WTC11 (cell line): ENCODE data around the gene ZDHHC4. TPM values are rescaled to one million over a fixed set of nuclear protein-coding genes. Genes with fewer than 3 reads are reported as not detected.

Experiments used
- E2F1 ChIP-seq: sonication (generic); formaldehyde crosslinking; IDR thresholded peaks from 2 replicates; pipeline ENCODE4 v1.8.0; 2022; ENCODE audit warnings: mild to moderate bottlenecking, missing genetic modification reagents
- ELF4 ChIP-seq: sonication (generic); formaldehyde crosslinking; IDR thresholded peaks from 2 replicates; pipeline ENCODE4 v1.8.1; 2022; ENCODE audit warnings: low read depth, mild to moderate bottlenecking, moderate library complexity, missing genetic modification reagents
- ETV6 ChIP-seq: sonication (generic); formaldehyde crosslinking; IDR thresholded peaks from 2 replicates; pipeline ENCODE4 v1.8.1; 2022; ENCODE audit warnings: mild to moderate bottlenecking, missing genetic modification reagents
- GABPB1 ChIP-seq: sonication (generic); formaldehyde crosslinking; IDR thresholded peaks from 2 replicates; pipeline ENCODE4 v1.8.1; 2023; ENCODE audit warnings: mild to moderate bottlenecking, missing genetic modification reagents
- HMGA2 ChIP-seq: fragments of 250-450 bp; sonication (Bioruptor Pico); IDR thresholded peaks from 2 replicates; pipeline ENCODE4 v1.4.0; 2021; ENCODE audit warnings: mild to moderate bottlenecking, moderate library complexity
- JAZF1 ChIP-seq: fragments of 250-450 bp; sonication (Bioruptor Pico); IDR thresholded peaks from 2 replicates; pipeline ENCODE4 v1.9.0; 2021; ENCODE audit warnings: moderate library complexity, mild to moderate bottlenecking, inconsistent platforms
- JUN ChIP-seq: sonication (generic); formaldehyde crosslinking; IDR thresholded peaks from 2 replicates; pipeline ENCODE4 v1.8.0; 2023; ENCODE audit warnings: mild to moderate bottlenecking, missing genetic modification reagents
- MAX ChIP-seq: sonication (generic); formaldehyde crosslinking; IDR thresholded peaks from 2 replicates; pipeline ENCODE4 v1.8.0; 2022; ENCODE audit warnings: mild to moderate bottlenecking, missing genetic modification reagents
- MXD4 ChIP-seq: fragments of 250-450 bp; sonication (Bioruptor Pico); IDR thresholded peaks from 2 replicates; pipeline ENCODE4 v1.8.0; 2021; ENCODE audit warnings: mild to moderate bottlenecking, moderate library complexity, borderline replicate concordance
- NFE2L1 ChIP-seq: sonication (generic); formaldehyde crosslinking; IDR thresholded peaks from 2 replicates; pipeline ENCODE4 v1.8.1; 2023; ENCODE audit warnings: missing genetic modification reagents
- NR1H2 ChIP-seq: sonication (generic); formaldehyde crosslinking; IDR thresholded peaks from 2 replicates; pipeline ENCODE4 v1.9.0; 2021; ENCODE audit warnings: mild to moderate bottlenecking, moderate library complexity, missing genetic modification reagents
- OVOL2 ChIP-seq: fragments of 250-450 bp; sonication (Bioruptor Pico); IDR thresholded peaks from 2 replicates; pipeline ENCODE4 v1.9.0; 2021; ENCODE audit warnings: mild to moderate bottlenecking, borderline replicate concordance
- TEAD1 ChIP-seq: sonication (generic); formaldehyde crosslinking; IDR thresholded peaks from 2 replicates; pipeline ENCODE4 v1.8.0; 2022; ENCODE audit warnings: mild to moderate bottlenecking, missing genetic modification reagents
- USF2 ChIP-seq: sonication (generic); formaldehyde crosslinking; IDR thresholded peaks from 2 replicates; pipeline ENCODE4 v1.8.1; 2023; ENCODE audit warnings: mild to moderate bottlenecking, missing genetic modification reagents, moderate library complexity
- ZNF121 ChIP-seq: sonication (generic); formaldehyde crosslinking; IDR thresholded peaks from 2 replicates; pipeline ENCODE4 v1.8.0; 2023; ENCODE audit warnings: missing genetic modification reagents
- ZNF219 ChIP-seq: sonication (generic); formaldehyde crosslinking; IDR thresholded peaks from 2 replicates; pipeline ENCODE4 v1.8.0; 2023; ENCODE audit warnings: missing genetic modification reagents, mild to moderate bottlenecking, borderline replicate concordance
- ZNF232 ChIP-seq: sonication (generic); formaldehyde crosslinking; IDR thresholded peaks from 2 replicates; pipeline ENCODE4 v1.8.0; 2022; ENCODE audit warnings: mild to moderate bottlenecking, missing genetic modification reagents
- ZNF281 ChIP-seq: sonication (generic); formaldehyde crosslinking; IDR thresholded peaks from 2 replicates; pipeline ENCODE4 v1.8.0; 2023; ENCODE audit warnings: mild to moderate bottlenecking, missing genetic modification reagents
- ZNF317 ChIP-seq: sonication (generic); formaldehyde crosslinking; IDR thresholded peaks from 2 replicates; pipeline ENCODE4 v1.8.1; 2023; ENCODE audit warnings: low read depth, mild to moderate bottlenecking, moderate library complexity, missing genetic modification reagents, borderline replicate concordance
- total RNA-seq: library from RNA; stranded (reverse); gene quantifications from 3 replicates; pipeline ENCODE4 v1.2.3, GENCODE V29; 2021
- TF ChIP-seq, protein P1 (sequence below): fragments of 250-450 bp; sonication (Bioruptor Pico); IDR thresholded peaks from 2 replicates; pipeline ENCODE4 v1.9.0; 2021; ENCODE audit warnings: mild to moderate bottlenecking
- TF ChIP-seq, protein P2 (sequence below): fragments of 250-450 bp; sonication (Bioruptor Pico); IDR thresholded peaks from 2 replicates; pipeline ENCODE4 v1.8.0; 2021; ENCODE audit warnings: mild to moderate bottlenecking
- TF ChIP-seq, protein P3 (sequence below): sonication (generic); formaldehyde crosslinking; IDR thresholded peaks from 2 replicates; pipeline ENCODE4 v1.8.0; 2023; ENCODE audit warnings: missing genetic modification reagents, mild to moderate bottlenecking, borderline replicate concordance
- TF ChIP-seq, protein P4 (sequence below): fragments of 250-450 bp; sonication (Bioruptor Pico); IDR thresholded peaks from 2 replicates; pipeline ENCODE4 v1.9.0; 2021; ENCODE audit warnings: mild to moderate bottlenecking

The ZDHHC4 gene
- total RNA-seq, 1 experiment from 2014 or later, result 37.7 TPM

GRCh38 chr7:6589829-6590644 lies 12.8 kb downstream of the ZDHHC4 start, which contains the start of gene INTS15 (continued):
- no peak for TF ChIP-seq ZNF281 (CRISPR knock-in tag)
- TF ChIP-seq NR1H2 (CRISPR knock-in tag), result no peak
- TF ChIP-seq ZNF121, result no peak
- TF ChIP-seq, protein P1, sequence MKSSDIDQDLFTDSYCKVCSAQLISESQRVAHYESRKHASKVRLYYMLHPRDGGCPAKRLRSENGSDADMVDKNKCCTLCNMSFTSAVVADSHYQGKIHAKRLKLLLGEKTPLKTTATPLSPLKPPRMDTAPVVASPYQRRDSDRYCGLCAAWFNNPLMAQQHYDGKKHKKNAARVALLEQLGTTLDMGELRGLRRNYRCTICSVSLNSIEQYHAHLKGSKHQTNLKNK, result no peak
- no peak for TF ChIP-seq JUN (CRISPR knock-in tag)
- TF ChIP-seq OVOL2 (CRISPR knock-in tag), result no peak
- no peak for TF ChIP-seq ZNF232 (CRISPR knock-in tag)
- no peak for TF ChIP-seq MXD4 (CRISPR knock-in tag)
- TF ChIP-seq ELF4 (CRISPR knock-in tag), result no peak
- TF ChIP-seq, protein P2, sequence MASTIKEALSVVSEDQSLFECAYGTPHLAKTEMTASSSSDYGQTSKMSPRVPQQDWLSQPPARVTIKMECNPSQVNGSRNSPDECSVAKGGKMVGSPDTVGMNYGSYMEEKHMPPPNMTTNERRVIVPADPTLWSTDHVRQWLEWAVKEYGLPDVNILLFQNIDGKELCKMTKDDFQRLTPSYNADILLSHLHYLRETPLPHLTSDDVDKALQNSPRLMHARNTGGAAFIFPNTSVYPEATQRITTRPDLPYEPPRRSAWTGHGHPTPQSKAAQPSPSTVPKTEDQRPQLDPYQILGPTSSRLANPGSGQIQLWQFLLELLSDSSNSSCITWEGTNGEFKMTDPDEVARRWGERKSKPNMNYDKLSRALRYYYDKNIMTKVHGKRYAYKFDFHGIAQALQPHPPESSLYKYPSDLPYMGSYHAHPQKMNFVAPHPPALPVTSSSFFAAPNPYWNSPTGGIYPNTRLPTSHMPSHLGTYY (CRISPR knock-in tag), result no peak; the same call in 1 of the 2 replicates
- peak; percentile 70; the same call in 1 of the 2 replicates for TF ChIP-seq ETV6
- no peak for TF ChIP-seq ZNF219 (CRISPR knock-in tag)
- no peak for TF ChIP-seq MAX
- TF ChIP-seq HMGA2 (CRISPR knock-in tag), result no peak
- TF ChIP-seq, protein P3, sequence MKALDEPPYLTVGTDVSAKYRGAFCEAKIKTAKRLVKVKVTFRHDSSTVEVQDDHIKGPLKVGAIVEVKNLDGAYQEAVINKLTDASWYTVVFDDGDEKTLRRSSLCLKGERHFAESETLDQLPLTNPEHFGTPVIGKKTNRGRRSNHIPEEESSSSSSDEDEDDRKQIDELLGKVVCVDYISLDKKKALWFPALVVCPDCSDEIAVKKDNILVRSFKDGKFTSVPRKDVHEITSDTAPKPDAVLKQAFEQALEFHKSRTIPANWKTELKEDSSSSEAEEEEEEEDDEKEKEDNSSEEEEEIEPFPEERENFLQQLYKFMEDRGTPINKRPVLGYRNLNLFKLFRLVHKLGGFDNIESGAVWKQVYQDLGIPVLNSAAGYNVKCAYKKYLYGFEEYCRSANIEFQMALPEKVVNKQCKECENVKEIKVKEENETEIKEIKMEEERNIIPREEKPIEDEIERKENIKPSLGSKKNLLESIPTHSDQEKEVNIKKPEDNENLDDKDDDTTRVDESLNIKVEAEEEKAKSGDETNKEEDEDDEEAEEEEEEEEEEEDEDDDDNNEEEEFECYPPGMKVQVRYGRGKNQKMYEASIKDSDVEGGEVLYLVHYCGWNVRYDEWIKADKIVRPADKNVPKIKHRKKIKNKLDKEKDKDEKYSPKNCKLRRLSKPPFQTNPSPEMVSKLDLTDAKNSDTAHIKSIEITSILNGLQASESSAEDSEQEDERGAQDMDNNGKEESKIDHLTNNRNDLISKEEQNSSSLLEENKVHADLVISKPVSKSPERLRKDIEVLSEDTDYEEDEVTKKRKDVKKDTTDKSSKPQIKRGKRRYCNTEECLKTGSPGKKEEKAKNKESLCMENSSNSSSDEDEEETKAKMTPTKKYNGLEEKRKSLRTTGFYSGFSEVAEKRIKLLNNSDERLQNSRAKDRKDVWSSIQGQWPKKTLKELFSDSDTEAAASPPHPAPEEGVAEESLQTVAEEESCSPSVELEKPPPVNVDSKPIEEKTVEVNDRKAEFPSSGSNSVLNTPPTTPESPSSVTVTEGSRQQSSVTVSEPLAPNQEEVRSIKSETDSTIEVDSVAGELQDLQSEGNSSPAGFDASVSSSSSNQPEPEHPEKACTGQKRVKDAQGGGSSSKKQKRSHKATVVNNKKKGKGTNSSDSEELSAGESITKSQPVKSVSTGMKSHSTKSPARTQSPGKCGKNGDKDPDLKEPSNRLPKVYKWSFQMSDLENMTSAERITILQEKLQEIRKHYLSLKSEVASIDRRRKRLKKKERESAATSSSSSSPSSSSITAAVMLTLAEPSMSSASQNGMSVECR (CRISPR knock-in tag), result no peak; the same call in none of the 2 replicates
- TF ChIP-seq E2F1 (CRISPR knock-in tag), result no peak
- TF ChIP-seq USF2, result no peak
- no peak for TF ChIP-seq NFE2L1
- TF ChIP-seq, protein P4, sequence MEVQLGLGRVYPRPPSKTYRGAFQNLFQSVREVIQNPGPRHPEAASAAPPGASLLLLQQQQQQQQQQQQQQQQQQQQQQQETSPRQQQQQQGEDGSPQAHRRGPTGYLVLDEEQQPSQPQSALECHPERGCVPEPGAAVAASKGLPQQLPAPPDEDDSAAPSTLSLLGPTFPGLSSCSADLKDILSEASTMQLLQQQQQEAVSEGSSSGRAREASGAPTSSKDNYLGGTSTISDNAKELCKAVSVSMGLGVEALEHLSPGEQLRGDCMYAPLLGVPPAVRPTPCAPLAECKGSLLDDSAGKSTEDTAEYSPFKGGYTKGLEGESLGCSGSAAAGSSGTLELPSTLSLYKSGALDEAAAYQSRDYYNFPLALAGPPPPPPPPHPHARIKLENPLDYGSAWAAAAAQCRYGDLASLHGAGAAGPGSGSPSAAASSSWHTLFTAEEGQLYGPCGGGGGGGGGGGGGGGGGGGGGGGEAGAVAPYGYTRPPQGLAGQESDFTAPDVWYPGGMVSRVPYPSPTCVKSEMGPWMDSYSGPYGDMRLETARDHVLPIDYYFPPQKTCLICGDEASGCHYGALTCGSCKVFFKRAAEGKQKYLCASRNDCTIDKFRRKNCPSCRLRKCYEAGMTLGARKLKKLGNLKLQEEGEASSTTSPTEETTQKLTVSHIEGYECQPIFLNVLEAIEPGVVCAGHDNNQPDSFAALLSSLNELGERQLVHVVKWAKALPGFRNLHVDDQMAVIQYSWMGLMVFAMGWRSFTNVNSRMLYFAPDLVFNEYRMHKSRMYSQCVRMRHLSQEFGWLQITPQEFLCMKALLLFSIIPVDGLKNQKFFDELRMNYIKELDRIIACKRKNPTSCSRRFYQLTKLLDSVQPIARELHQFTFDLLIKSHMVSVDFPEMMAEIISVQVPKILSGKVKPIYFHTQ, result no peak
- peak; percentile 72; the same call in 1 of the 2 replicates for TF ChIP-seq TEAD1 (CRISPR knock-in tag)
- TF ChIP-seq JAZF1 (CRISPR knock-in tag), result no peak
- no peak for TF ChIP-seq ZNF317 (CRISPR knock-in tag)
- no peak for TF ChIP-seq GABPB1 (CRISPR knock-in tag)
